ENCODE data around the gene ALK.

ALK gene

DNA sequence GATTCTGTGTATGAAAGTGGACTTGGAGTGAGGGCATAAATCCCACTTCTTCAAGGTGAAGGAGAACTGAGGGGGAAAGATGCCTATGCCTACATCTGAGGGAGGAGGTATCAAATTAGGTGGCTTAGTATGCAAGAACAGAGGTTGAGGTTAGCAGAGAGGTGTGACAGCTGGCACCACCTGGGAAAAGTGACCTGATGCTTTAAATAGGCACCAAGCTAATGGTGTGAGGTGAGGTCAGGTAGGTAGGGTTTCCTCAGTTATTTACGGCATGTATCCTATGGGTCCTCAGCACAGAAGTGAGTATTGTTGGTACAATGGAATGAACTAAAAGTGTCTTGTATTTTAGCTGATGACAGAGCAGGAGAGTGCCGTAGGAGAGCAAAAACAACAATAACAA is 439.0 kb downstream of the ALK start:
- Histone ChIP-seq H3K27ac (no peak overlapping the region), H3K4me3 (no peak overlapping the region), H3K9me3 (no peaks in the 10 kb centered on the region), H3K27me3 (no peaks in the 10 kb centered on the region), H3K4me1 (no peaks in the 10 kb centered on the region), H3K36me3 (no peaks in the 10 kb centered on the region)
- no peak for DNase-seq
- intact Hi-C loops (cut with DNase I; ENCODE audit: low total_unique reads) = no loop called here
- TF ChIP-seq, protein P1, sequence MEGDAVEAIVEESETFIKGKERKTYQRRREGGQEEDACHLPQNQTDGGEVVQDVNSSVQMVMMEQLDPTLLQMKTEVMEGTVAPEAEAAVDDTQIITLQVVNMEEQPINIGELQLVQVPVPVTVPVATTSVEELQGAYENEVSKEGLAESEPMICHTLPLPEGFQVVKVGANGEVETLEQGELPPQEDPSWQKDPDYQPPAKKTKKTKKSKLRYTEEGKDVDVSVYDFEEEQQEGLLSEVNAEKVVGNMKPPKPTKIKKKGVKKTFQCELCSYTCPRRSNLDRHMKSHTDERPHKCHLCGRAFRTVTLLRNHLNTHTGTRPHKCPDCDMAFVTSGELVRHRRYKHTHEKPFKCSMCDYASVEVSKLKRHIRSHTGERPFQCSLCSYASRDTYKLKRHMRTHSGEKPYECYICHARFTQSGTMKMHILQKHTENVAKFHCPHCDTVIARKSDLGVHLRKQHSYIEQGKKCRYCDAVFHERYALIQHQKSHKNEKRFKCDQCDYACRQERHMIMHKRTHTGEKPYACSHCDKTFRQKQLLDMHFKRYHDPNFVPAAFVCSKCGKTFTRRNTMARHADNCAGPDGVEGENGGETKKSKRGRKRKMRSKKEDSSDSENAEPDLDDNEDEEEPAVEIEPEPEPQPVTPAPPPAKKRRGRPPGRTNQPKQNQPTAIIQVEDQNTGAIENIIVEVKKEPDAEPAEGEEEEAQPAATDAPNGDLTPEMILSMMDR (IDR thresholded peaks at IDR 0.05) = no peak

DNA sequence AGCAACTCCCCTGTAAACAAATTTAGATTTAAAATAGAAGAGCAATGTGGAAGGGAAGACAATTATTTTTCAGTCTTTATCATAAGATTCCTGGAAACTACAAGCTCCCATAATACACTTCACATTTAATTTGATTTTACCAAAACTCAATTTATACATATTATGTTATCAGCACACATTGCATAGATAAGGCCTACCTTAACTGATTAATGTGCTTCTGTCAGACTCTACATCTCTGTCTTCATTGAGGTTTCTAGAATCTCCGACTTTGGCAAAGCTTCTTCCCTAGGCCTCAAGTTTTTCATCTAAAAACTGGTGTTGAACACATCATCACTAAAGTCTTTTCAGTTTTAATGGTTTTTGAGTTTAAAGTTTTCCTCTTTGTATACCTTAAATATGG is 440.1 kb downstream of the ALK start:
- H3K36me3 ChIP-seq = no peaks in the 10 kb centered on the region
- TF ChIP-seq, protein P1 (IDR thresholded peaks at IDR 0.05) = no peak
- intact Hi-C loops (cut with DNase I; ENCODE audit: low total_unique reads) = no loop called here

DNA sequence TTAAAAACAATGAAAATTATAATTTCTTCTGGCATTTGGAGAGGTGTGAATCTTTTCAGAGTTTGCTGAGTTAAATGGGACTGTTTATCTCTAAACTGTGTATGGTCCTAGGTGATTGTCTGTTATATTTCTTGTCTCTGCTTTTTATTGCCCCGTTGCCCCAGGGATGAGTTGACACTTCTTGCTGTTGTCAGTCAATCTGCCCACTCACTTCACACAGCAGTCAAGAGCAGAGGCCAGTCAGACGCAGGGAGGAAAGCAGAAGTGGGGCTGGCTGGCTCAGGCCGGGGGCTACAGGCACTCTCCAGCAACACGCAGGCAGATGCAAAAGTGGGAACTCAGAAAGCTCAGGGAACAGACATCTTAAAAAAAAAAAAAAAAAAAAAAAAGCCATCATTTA is 441.0 kb downstream of the ALK start:
- H3K36me3 ChIP-seq = no peaks in the 10 kb centered on the region
- peak in 1 of 2 donors; percentile 27 for DNase-seq
- intact Hi-C loops (cut with DNase I; ENCODE audit: low total_unique reads) = no loop called here
- H3K27me3 ChIP-seq = peaks cover 0 to 2% of the 10 kb centered on the region in 2 donors
- no peaks in the 10 kb centered on the region for H3K4me1 ChIP-seq
- H3K27ac ChIP-seq = no peak overlapping the region
- no peaks in the 10 kb centered on the region for H3K9me3 ChIP-seq
- no peak overlapping the region for H3K4me3 ChIP-seq
- TF ChIP-seq, protein P1 (IDR thresholded peaks at IDR 0.05) = no peak

More for the DNA sequence above, 440.1 kb downstream of the ALK start:
- H3K4me1 ChIP-seq = no peaks in the 10 kb centered on the region
- DNase-seq = no peak
- no peak overlapping the region for H3K4me3 ChIP-seq
- no peak overlapping the region for H3K27ac ChIP-seq
- H3K9me3 ChIP-seq = no peaks in the 10 kb centered on the region
- no peaks in the 10 kb centered on the region for H3K27me3 ChIP-seq

DNA sequence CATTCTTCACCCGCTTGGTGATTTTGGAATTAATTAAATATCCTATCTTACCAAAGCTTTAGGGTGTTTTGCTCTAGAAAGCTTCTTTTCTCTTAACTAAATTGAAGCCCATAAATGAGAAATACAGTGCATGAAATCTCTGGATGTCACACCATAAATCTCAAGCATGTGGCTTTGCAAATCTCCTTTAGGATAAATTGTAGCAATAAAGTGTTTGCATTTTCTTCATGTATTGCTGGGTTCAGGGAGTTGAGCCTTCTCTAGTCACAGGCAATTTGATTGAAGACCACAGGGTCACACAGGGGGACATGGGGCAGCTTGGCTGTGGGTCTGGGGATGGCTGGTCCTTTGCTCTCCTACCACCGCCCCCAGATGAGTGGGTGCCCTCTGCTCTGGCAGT is 442.0 kb downstream of the ALK start:
- H3K4me3 ChIP-seq = no peak overlapping the region
- intact Hi-C loops (cut with DNase I; ENCODE audit: low total_unique reads) = no loop called here
- no peak overlapping the region for H3K27ac ChIP-seq
- peaks cover 0 to 2% of the 10 kb centered on the region in 2 donors for H3K27me3 ChIP-seq
- TF ChIP-seq, protein P1 (IDR thresholded peaks at IDR 0.05) = no peak
- H3K36me3 ChIP-seq = no peaks in the 10 kb centered on the region
- H3K4me1 ChIP-seq = no peaks in the 10 kb centered on the region
- no peaks in the 10 kb centered on the region for H3K9me3 ChIP-seq
- no peak for DNase-seq

DNA sequence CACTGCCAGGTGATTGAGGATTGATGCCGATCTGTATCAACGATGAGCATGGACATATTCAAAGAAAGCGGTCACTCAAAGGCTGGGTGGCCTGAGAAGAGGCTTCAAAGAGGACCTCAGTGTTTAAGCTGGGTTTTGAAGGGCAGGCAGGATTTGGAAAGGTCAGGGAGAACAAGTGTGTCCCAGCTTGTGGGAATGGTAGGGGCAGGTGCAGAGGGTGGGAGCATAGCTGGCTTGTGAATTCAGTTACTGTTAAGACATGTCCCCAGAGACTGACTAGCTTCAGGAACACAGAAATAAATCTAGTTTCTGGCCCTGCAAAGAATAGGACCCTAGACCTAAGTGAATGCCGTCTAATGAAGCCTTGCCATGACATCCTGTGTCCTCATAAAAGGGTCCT is 442.7 kb downstream of the ALK start:
- Histone ChIP-seq H3K4me3 (no peak overlapping the region), H3K27ac (no peak overlapping the region), H3K36me3 (no peaks in the 10 kb centered on the region), H3K4me1 (no peaks in the 10 kb centered on the region), H3K27me3 (peaks cover 0 to 2% of the 10 kb centered on the region in 2 donors), H3K9me3 (no peaks in the 10 kb centered on the region)
- TF ChIP-seq, protein P1 (IDR thresholded peaks at IDR 0.05) = no peak
- intact Hi-C loops (cut with DNase I; ENCODE audit: low total_unique reads) = no loop called here
- DNase-seq = no peak

DNA sequence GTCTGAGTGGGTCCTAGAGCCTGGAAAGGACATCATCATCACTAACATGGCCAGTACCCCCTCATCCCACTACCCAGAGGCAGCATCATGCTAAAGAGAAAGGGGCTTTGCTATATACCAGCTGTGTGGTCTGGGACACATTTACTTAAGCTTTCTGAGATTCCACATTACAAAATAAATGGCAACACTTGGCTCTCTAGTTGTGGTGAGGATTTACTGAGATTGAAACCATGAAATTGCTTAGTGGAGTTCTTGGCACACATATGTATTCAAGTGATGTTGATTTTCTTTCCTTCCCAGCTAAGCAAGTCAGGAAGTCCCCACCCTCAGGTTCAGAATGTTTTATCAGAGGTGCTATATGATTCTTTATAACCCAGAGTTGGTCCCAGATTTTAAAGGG is 444.2 kb downstream of the ALK start:
- Histone ChIP-seq H3K27ac (no peak overlapping the region), H3K9me3 (no peaks in the 10 kb centered on the region), H3K27me3 (peaks cover 0 to 2% of the 10 kb centered on the region in 2 donors), H3K36me3 (no peaks in the 10 kb centered on the region), H3K4me3 (no peak overlapping the region), H3K4me1 (no peaks in the 10 kb centered on the region)
- DNase-seq = no peak
- intact Hi-C loops (cut with DNase I; ENCODE audit: low total_unique reads) = no loop called here
- TF ChIP-seq, protein P1 (IDR thresholded peaks at IDR 0.05) = no peak

All from tibial artery (tissue), 4 donors.